Caco-2 (cell line): ENCODE measurements around the gene PTTG1IP2. TPM values are rescaled to one million over a fixed set of nuclear protein-coding genes. Genes with fewer than 3 reads are reported as not detected.

Experiments
- BruUV-seq: library from RNA; stranded (reverse); fragments of 400-500 nt; replicated peaks from 2 replicates; lab custom pipeline; 2021; lab: Mats Ljungman, UMichigan
- CTCF ChIA-PET: fragments of 300-600 bp; sonication (Branson Sonifier 250); formaldehyde crosslinking; loops from one replicate; lab custom pipeline; 2022; ENCODE audit warnings: antibody characterized with exemption; lab: Charles Lee
- POLR2A ChIA-PET: fragments of 300-600 bp; sonication (Branson Sonifier 250); formaldehyde crosslinking; loops from one replicate; lab custom pipeline; 2022; ENCODE audit warnings: antibody characterized with exemption; lab: Charles Lee
- DNase-seq, 2 experiments: peaks; one replicate each; pipeline versions ENCODE4 v3.0.0 to v3.0.0-alpha.2; 2020 to 2022
- H3K27me3 ChIP-seq: replicated peaks from 2 replicates; pipeline ENCODE4 v1.6.0; 2011; ENCODE audit warnings: low read length; ENCODE audit not compliant: control insufficient read depth, insufficient read depth
- H3K36me3 ChIP-seq: 2 replicates; pipeline ENCODE4 v1.5.1; 2011; ENCODE audit warnings: low read length; ENCODE audit not compliant: control insufficient read depth, insufficient read depth
- H3K4me1 ChIP-seq: fragments of 250-450 bp; sonication (Bioruptor Pico); 2 replicates; pipeline ENCODE4 v1.5.1; 2020; ENCODE audit warnings: mild to moderate bottlenecking
- H3K4me3 ChIP-seq: 2 replicates; pipeline ENCODE4 v1.5.1; 2011; ENCODE audit warnings: low read depth, mild to moderate bottlenecking, control low read depth, low read length
- H3K9me3 ChIP-seq: fragments of 250-450 bp; sonication (Bioruptor Pico); 2 replicates; pipeline ENCODE4 v1.5.1; 2020; ENCODE audit warnings: mild to moderate bottlenecking, moderate library complexity
- H3K27ac Mint-ChIP-seq: one replicate; pipeline ENCODE4 v1.8.0; 2022; ENCODE audit warnings: mixed read lengths; ENCODE audit not compliant: unreplicated experiment
- H3K27me3 Mint-ChIP-seq: one replicate; pipeline ENCODE4 v1.8.0; 2022; ENCODE audit warnings: mixed read lengths; ENCODE audit not compliant: insufficient read depth, unreplicated experiment
- H3K36me3 Mint-ChIP-seq: one replicate; pipeline ENCODE4 v1.8.0; 2022; ENCODE audit warnings: mild to moderate bottlenecking, mixed read lengths; ENCODE audit not compliant: insufficient read depth, unreplicated experiment
- H3K4me1 Mint-ChIP-seq: one replicate; pipeline ENCODE4 v1.8.0; 2022; ENCODE audit warnings: low read depth, mixed read lengths; ENCODE audit not compliant: unreplicated experiment
- H3K4me3 Mint-ChIP-seq: one replicate; pipeline ENCODE4 v1.8.0; 2022; ENCODE audit warnings: mild to moderate bottlenecking, moderate library complexity, mixed read lengths; ENCODE audit not compliant: unreplicated experiment
- H3K9me3 Mint-ChIP-seq: one replicate; pipeline ENCODE4 v1.8.0; 2022; ENCODE audit warnings: mixed read lengths; ENCODE audit not compliant: unreplicated experiment
- intact Hi-C: fragments of 100-400 bp; cut with micrococcal nuclease; formaldehyde crosslinking; loops from one replicate; pipeline ENCODE4 v1.10.0; 2022; ENCODE audit not compliant: unreplicated experiment
- total RNA-seq: library from RNA; stranded (reverse); gene quantifications from 2 replicates; pipeline ENCODE4 v1.2.3, GENCODE V29; 2022
- TF ChIP-seq, protein P1 (sequence below), 2 experiments: fragments of 200-600 bp in 1 of 2; IDR thresholded peaks; 1 replicate in 1 of 2; 2 replicates in 1 of 2; pipeline versions ENCODE4 v1.5.1 to v1.8.0; 2011 to 2022; ENCODE audit warnings: antibody characterized with exemption in 1 of 2, control low read depth in 1 of 2, inconsistent platforms in 1 of 2, low read depth in 1 of 2, low read length in 1 of 2, mild to moderate bottlenecking in 1 of 2, moderate library complexity in 1 of 2; ENCODE audit not compliant: insufficient read depth in 1 of 2, severe bottlenecking in 1 of 2, unreplicated experiment in 1 of 2

The PTTG1IP2 gene
- total RNA-seq, 1 experiment from 2014 or later = not detected

DNA sequence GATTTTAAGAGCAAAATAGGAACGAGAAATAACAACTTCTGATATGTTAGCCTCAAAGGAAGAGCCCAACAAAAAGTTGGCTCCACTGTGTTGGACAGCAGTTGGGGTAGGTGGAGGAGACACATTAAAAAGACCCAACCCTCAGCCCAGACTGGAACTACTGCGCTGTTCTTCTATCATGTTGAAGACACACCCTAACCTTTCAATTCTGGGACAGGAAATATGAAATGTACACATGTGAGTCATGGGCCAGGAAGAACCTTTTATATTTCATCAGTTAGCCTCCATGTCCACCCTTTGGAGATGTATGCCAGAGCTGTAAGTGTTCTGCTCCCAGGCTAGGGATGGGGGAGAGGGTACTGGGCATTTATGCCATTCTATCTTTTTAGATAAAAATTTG is 44.1 kb upstream of the PTTG1IP2 start:
- intact Hi-C loops = loop anchor here (5.0 kb wide), 1 partner anchor 163 kb away; no protein-coding TSS in a partner anchor
- ChIA-PET POLR2A (no interaction called here), CTCF (no interaction called here)
- no peaks in the 10 kb centered on the region for H3K27me3 Mint-ChIP-seq
- no TSS peak for BruUV-seq
- H3K4me1 Mint-ChIP-seq = no peaks in the 10 kb centered on the region
- no peak for DNase-seq
- Histone ChIP-seq H3K4me1 (no peaks in the 10 kb centered on the region), H3K27me3 (no peaks in the 10 kb centered on the region), H3K36me3 (no peaks in the 10 kb centered on the region), H3K9me3 (no peaks in the 10 kb centered on the region), H3K4me3 (no peak overlapping the region)
- H3K4me3 Mint-ChIP-seq = no peak overlapping the region
- no peaks in the 10 kb centered on the region for H3K36me3 Mint-ChIP-seq
- TF ChIP-seq, protein P1, sequence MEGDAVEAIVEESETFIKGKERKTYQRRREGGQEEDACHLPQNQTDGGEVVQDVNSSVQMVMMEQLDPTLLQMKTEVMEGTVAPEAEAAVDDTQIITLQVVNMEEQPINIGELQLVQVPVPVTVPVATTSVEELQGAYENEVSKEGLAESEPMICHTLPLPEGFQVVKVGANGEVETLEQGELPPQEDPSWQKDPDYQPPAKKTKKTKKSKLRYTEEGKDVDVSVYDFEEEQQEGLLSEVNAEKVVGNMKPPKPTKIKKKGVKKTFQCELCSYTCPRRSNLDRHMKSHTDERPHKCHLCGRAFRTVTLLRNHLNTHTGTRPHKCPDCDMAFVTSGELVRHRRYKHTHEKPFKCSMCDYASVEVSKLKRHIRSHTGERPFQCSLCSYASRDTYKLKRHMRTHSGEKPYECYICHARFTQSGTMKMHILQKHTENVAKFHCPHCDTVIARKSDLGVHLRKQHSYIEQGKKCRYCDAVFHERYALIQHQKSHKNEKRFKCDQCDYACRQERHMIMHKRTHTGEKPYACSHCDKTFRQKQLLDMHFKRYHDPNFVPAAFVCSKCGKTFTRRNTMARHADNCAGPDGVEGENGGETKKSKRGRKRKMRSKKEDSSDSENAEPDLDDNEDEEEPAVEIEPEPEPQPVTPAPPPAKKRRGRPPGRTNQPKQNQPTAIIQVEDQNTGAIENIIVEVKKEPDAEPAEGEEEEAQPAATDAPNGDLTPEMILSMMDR (IDR thresholded peaks at IDR 0.05; ENCODE audit: insufficient read depth in 1 of 2, low read depth in 1 of 2, low read length in 1 of 2, severe bottlenecking in 1 of 2, unreplicated experiment in 1 of 2) = no peak
- H3K9me3 Mint-ChIP-seq = peaks cover 9% of the 10 kb centered on the region
- no peak overlapping the region for H3K27ac Mint-ChIP-seq

DNA sequence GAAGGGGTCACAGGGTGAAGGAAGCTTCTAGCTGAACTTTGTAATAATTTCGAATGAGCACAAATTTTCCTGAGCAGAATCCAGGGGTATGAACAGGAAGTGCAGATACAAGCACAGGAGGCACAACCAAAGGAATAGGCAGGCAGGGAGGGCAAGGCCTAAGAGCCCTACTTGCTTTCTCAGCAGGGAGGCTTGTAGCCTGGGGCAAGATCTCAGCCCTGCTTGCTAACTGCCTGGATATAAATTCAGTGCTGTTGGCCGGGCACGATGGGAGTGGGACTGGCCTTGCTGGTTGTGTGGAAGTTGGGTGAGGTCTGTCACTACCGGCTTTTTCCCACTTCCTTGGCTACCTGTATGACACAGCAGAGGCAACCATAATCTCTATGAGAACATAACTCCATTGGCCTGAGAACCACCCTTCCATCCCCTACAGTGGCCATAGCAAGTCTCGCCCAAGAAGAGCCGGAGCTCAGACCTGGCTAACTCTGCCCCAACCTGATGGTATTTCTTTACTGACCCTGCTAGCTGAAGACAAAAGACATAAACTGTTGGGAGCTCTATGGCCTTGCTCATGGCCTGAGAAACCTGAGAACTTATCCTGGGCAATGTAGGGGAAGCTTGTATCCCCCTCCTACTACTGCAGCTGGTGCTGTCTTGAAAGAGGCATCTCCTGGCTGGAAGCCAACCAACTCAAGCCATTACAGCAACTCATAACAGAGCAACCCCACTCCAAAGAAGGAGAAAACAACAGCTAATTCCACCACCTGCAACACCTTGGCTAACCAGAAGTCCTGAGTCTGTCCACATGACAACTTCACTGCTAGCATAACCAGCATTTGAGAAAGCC is 38.6 kb upstream of the PTTG1IP2 start:
- peaks cover 3% of the 10 kb centered on the region for H3K27me3 Mint-ChIP-seq
- Histone ChIP-seq H3K9me3 (peaks cover 15% of the 10 kb centered on the region), H3K36me3 (no peaks in the 10 kb centered on the region), H3K27me3 (no peaks in the 10 kb centered on the region), H3K4me1 (no peaks in the 10 kb centered on the region), H3K4me3 (no peak overlapping the region)
- peaks cover 25% of the 10 kb centered on the region for H3K9me3 Mint-ChIP-seq
- no peak overlapping the region for H3K27ac Mint-ChIP-seq
- H3K36me3 Mint-ChIP-seq = no peaks in the 10 kb centered on the region
- TF ChIP-seq, protein P1 (IDR thresholded peaks at IDR 0.05; ENCODE audit: insufficient read depth in 1 of 2, low read depth in 1 of 2, low read length in 1 of 2, severe bottlenecking in 1 of 2, unreplicated experiment in 1 of 2) = no peak
- ChIA-PET POLR2A (no interaction called here), CTCF (no interaction called here)
- intact Hi-C loops = no loop called here
- H3K4me1 Mint-ChIP-seq = no peaks in the 10 kb centered on the region
- BruUV-seq = no TSS peak
- no peak for DNase-seq
- H3K4me3 Mint-ChIP-seq = no peak overlapping the region

DNA sequence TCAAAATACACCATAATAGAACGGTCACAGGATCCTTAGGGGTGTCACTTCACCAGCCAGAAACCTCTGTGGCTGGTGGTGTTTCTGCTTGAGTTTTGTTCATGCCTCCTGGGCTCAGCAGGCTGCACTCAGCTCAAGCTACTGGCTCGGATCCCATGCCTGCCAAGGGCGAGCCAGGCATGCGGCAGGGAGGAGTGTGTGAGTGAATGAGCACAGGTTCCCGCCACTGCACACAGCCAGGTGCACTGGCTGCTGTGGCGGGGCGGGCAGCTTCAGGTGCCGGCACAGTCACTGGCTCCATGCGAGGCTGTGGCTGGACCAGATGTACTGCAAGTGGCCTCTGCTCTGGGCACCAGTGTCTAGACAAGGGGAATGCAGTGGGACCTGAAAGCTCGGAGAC is 36.7 kb upstream of the PTTG1IP2 start:
- intact Hi-C loops = no loop called here
- Mint-ChIP-seq H3K27ac (no peak overlapping the region), H3K9me3 (peaks cover 25% of the 10 kb centered on the region), H3K27me3 (peaks cover 3% of the 10 kb centered on the region), H3K4me1 (no peaks in the 10 kb centered on the region), H3K36me3 (no peaks in the 10 kb centered on the region), H3K4me3 (no peak overlapping the region)
- Histone ChIP-seq H3K4me3 (no peak overlapping the region), H3K36me3 (no peaks in the 10 kb centered on the region), H3K27me3 (no peaks in the 10 kb centered on the region), H3K4me1 (no peaks in the 10 kb centered on the region), H3K9me3 (peaks cover 15% of the 10 kb centered on the region)
- DNase-seq = no peak
- CTCF ChIA-PET = no interaction called here
- POLR2A ChIA-PET = no interaction called here
- BruUV-seq = no TSS peak
- TF ChIP-seq, protein P1 (IDR thresholded peaks at IDR 0.05; ENCODE audit: insufficient read depth in 1 of 2, low read depth in 1 of 2, low read length in 1 of 2, severe bottlenecking in 1 of 2, unreplicated experiment in 1 of 2) = no peak
